Measurements from ENCODE around the gene GPC5. TPM values are rescaled to one million over a fixed set of nuclear protein-coding genes. Genes with fewer than 3 reads are reported as not detected.

The GPC5 gene
- total and polyA plus RNA-seq, 2 donors (not counting 3 experiments of a cell fraction or from before 2014, with no cell fraction given) = 0.59 to 0.97 TPM

GRCh38 chr13:92626274-92626673 lies 1227.9 kb downstream of the GPC5 start:
- POLR2A ChIA-PET = no interaction called here
- FAIRE-seq (no peak), DNase-seq (ENCODE audit: low read depth, low spot score) (no peak)

GRCh38 chr13:92640936-92641335 lies 1242.5 kb downstream of the GPC5 start:
- no peaks in the 10 kb centered on the region for H3K27me3 ChIP-seq (ENCODE audit: control insufficient read depth in 2 of 2, insufficient read depth in 2 of 2, low read length in 2 of 2)
- no peak overlapping the region for H3K9ac ChIP-seq (replicated peaks; ENCODE audit: extremely low read depth, insufficient read depth, low read length)
- no peaks in the 10 kb centered on the region for H4K20me1 ChIP-seq (replicated peaks; ENCODE audit: control insufficient read depth, extremely low read depth, insufficient read depth, low read length)
- H3K9me1 ChIP-seq (replicated peaks; ENCODE audit: control insufficient read depth, extremely low read depth, insufficient read depth, low read length) = no peaks in the 10 kb centered on the region
- no peak overlapping the region for H2AFZ ChIP-seq (ENCODE audit: low read depth, low read length)
- FAIRE-seq (no peak), DNase-seq (ENCODE audit: low read depth, low spot score) (no peak)
- no peaks in the 10 kb centered on the region for H3K36me3 ChIP-seq (ENCODE audit: control insufficient read depth in 2 of 2, extremely low read depth in 1 of 2, insufficient read depth in 2 of 2, low read length in 2 of 2)
- no peak overlapping the region for H3K27ac ChIP-seq (ENCODE audit: insufficient read depth, low read depth, low read length)
- no TSS peak for BruUV-seq (replicated peaks)
- H3K4me2 ChIP-seq (ENCODE audit: insufficient read depth, low read length) = no peak overlapping the region
- no peaks in the 10 kb centered on the region for H3K4me1 ChIP-seq (ENCODE audit: control insufficient read depth, extremely low read depth, insufficient read depth, low read length)
- dilution Hi-C loops (cut with MboI; ENCODE audit: extremely low pct_ligation_motif_present, low sequenced_read_pairs) (no loop called here), intact Hi-C loops (cut with micrococcal nuclease) (no loop called here)
- no peak overlapping the region for H3K4me3 ChIP-seq (replicated peaks in 1 of 3; ENCODE audit: insufficient read depth in 1 of 3, low read depth in 1 of 3, low read length in 3 of 3)
- POLR2A ChIA-PET = no interaction called here
- TF ChIP-seq JUN (IDR thresholded peaks at IDR 0.05; ENCODE audit: borderline replicate concordance, insufficient read depth, insufficient read length, low read depth) (no peak), GATA2 (IDR thresholded peaks at IDR 0.05; ENCODE audit: insufficient read depth, insufficient read length, low read depth, low read length) (no peak), EZH2 (IDR thresholded peaks at IDR 0.05; ENCODE audit: borderline replicate concordance, low read depth, low read length, severe bottlenecking) (no peak), POLR2AphosphoS5 (IDR thresholded peaks at IDR 0.05; ENCODE audit: insufficient read depth, low read depth, low read length) (no peak), MYC (IDR thresholded peaks at IDR 0.05; ENCODE audit: low read depth, low read length) (no peak), POLR2A (IDR thresholded peaks at IDR 0.05; ENCODE audit: low read depth, low read length) (no peak), FOS (IDR thresholded peaks at IDR 0.05; ENCODE audit: borderline replicate concordance, insufficient read depth, low read length) (no peak)
- TF ChIP-seq, protein P1, sequence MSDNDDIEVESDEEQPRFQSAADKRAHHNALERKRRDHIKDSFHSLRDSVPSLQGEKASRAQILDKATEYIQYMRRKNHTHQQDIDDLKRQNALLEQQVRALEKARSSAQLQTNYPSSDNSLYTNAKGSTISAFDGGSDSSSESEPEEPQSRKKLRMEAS (IDR thresholded peaks at IDR 0.05; ENCODE audit: insufficient read depth, insufficient read length) = no peak
- TF ChIP-seq, protein P2, sequence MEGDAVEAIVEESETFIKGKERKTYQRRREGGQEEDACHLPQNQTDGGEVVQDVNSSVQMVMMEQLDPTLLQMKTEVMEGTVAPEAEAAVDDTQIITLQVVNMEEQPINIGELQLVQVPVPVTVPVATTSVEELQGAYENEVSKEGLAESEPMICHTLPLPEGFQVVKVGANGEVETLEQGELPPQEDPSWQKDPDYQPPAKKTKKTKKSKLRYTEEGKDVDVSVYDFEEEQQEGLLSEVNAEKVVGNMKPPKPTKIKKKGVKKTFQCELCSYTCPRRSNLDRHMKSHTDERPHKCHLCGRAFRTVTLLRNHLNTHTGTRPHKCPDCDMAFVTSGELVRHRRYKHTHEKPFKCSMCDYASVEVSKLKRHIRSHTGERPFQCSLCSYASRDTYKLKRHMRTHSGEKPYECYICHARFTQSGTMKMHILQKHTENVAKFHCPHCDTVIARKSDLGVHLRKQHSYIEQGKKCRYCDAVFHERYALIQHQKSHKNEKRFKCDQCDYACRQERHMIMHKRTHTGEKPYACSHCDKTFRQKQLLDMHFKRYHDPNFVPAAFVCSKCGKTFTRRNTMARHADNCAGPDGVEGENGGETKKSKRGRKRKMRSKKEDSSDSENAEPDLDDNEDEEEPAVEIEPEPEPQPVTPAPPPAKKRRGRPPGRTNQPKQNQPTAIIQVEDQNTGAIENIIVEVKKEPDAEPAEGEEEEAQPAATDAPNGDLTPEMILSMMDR (IDR thresholded peaks at IDR 0.05; ENCODE audit: extremely low read depth in 1 of 2, insufficient read depth in 1 of 2, low read depth in 1 of 2, low read length in 2 of 2) = no peak
- H3K9me3 ChIP-seq (replicated peaks; ENCODE audit: control insufficient read depth, insufficient read depth, low read length) = peaks cover 2% of the 10 kb centered on the region
- CTCF ChIA-PET = no interaction called here
- no peaks in the 10 kb centered on the region for H3K79me2 ChIP-seq (ENCODE audit: control insufficient read depth, insufficient read depth, low read length)

More at GRCh38 chr13:92626274-92626673, 1227.9 kb downstream of the GPC5 start:
- H3K27ac ChIP-seq (ENCODE audit: insufficient read depth, low read depth, low read length) = no peak overlapping the region
- TF ChIP-seq, protein P2 (IDR thresholded peaks at IDR 0.05; ENCODE audit: extremely low read depth in 1 of 2, insufficient read depth in 1 of 2, low read depth in 1 of 2, low read length in 2 of 2) = no peak
- no peak for TF ChIP-seq FOS (IDR thresholded peaks at IDR 0.05; ENCODE audit: borderline replicate concordance, insufficient read depth, low read length)
- TF ChIP-seq EZH2 (IDR thresholded peaks at IDR 0.05; ENCODE audit: borderline replicate concordance, low read depth, low read length, severe bottlenecking) = no peak
- no TSS peak for BruUV-seq (replicated peaks)
- no peaks in the 10 kb centered on the region for H3K9me1 ChIP-seq (replicated peaks; ENCODE audit: control insufficient read depth, extremely low read depth, insufficient read depth, low read length)
- H3K36me3 ChIP-seq (ENCODE audit: control insufficient read depth in 2 of 2, extremely low read depth in 1 of 2, insufficient read depth in 2 of 2, low read length in 2 of 2) = no peaks in the 10 kb centered on the region
- no peaks in the 10 kb centered on the region for H4K20me1 ChIP-seq (replicated peaks; ENCODE audit: control insufficient read depth, extremely low read depth, insufficient read depth, low read length)
- intact Hi-C loops (cut with micrococcal nuclease) = no loop called here
- no peak overlapping the region for H3K4me3 ChIP-seq (replicated peaks in 1 of 3; ENCODE audit: insufficient read depth in 1 of 3, low read depth in 1 of 3, low read length in 3 of 3)
- H3K4me2 ChIP-seq (ENCODE audit: insufficient read depth, low read length) = no peak overlapping the region
- H3K4me1 ChIP-seq (ENCODE audit: control insufficient read depth, extremely low read depth, insufficient read depth, low read length) = no peaks in the 10 kb centered on the region
- H2AFZ ChIP-seq (ENCODE audit: low read depth, low read length) = no peak overlapping the region
- dilution Hi-C loops (cut with MboI; ENCODE audit: extremely low pct_ligation_motif_present, low sequenced_read_pairs) = no loop called here
- peaks cover 5% of the 10 kb centered on the region for H3K9me3 ChIP-seq (replicated peaks; ENCODE audit: control insufficient read depth, insufficient read depth, low read length)
- no peaks in the 10 kb centered on the region for H3K79me2 ChIP-seq (ENCODE audit: control insufficient read depth, insufficient read depth, low read length)
- CTCF ChIA-PET = no interaction called here
- H3K27me3 ChIP-seq (ENCODE audit: control insufficient read depth in 2 of 2, insufficient read depth in 2 of 2, low read length in 2 of 2) = no peaks in the 10 kb centered on the region
- H3K9ac ChIP-seq (replicated peaks; ENCODE audit: extremely low read depth, insufficient read depth, low read length) = no peak overlapping the region

Measured in endothelial cell of umbilical vein (primary cell).